GM06990 (cell line): ENCODE measurements around the gene GSK3B.
"Not testable (repeated sequence)": the region's sequence is repeated elsewhere in the genome, so short reads cannot be mapped to it uniquely, and the experiment has no call there.

Experiments
- DNase-seq: peaks from one replicate; pipeline ENCODE4 v3.0.0-alpha.2; 2011; ENCODE audit not compliant: insufficient read length; ENCODE audit errors: extremely low read depth
- H3K27me3 ChIP-seq: replicated peaks from 2 replicates; pipeline ENCODE4 v1.6.0; 2011; ENCODE audit warnings: low read length; ENCODE audit not compliant: control insufficient read depth, insufficient read depth
- H3K36me3 ChIP-seq: 2 replicates; pipeline ENCODE4 v1.5.1; 2011; ENCODE audit warnings: low read length; ENCODE audit not compliant: control insufficient read depth, insufficient read depth
- H3K4me3 ChIP-seq: replicated peaks from 2 replicates; pipeline ENCODE4 v1.5.1; 2011; ENCODE audit warnings: low read depth, mild to moderate bottlenecking, control low read depth, low read length
- CTCF ChIP-seq: IDR thresholded peaks from 2 replicates; pipeline ENCODE4 v1.5.1; 2011; ENCODE audit warnings: low read length, control low read depth, mild to moderate bottlenecking, inconsistent platforms; ENCODE audit not compliant: insufficient read depth, poor library complexity, severe bottlenecking

GSK3B gene

GRCh38 chr3:119891944-119892721, 202.1 kb downstream of the GSK3B start:
- Histone ChIP-seq H3K36me3 (no peaks in the 10 kb centered on the region), H3K4me3 (no peak overlapping the region), H3K27me3 (no peaks in the 10 kb centered on the region)
- TF ChIP-seq CTCF, result peak; percentile 69
- DNase-seq, result peak; percentile 22

- DNase-seq, H3K4me3 ChIP-seq, H3K27me3 ChIP-seq, H3K36me3 ChIP-seq: not testable (repeated sequence)
Observed at GRCh38 chr3:119888681-119889080, 205.6 kb downstream of the GSK3B start.

- no peaks in the 10 kb centered on the region for H3K36me3 ChIP-seq
- DNase-seq, result no peak
- no peak for TF ChIP-seq CTCF
Observed at GRCh38 chr3:119885746-119886530, 208.3 kb downstream of the GSK3B start.

GRCh38 chr3:119884161-119884557, 210.1 kb downstream of the GSK3B start:
- H3K36me3 ChIP-seq, result no peaks in the 10 kb centered on the region
- H3K27me3 ChIP-seq, result no peaks in the 10 kb centered on the region
- no peak for TF ChIP-seq CTCF
- no peak overlapping the region for H3K4me3 ChIP-seq
- DNase-seq, result no peak

More at GRCh38 chr3:119885746-119886530, 208.3 kb downstream of the GSK3B start:
- H3K4me3 ChIP-seq, result no peak overlapping the region
- H3K27me3 ChIP-seq, result no peaks in the 10 kb centered on the region

- TF ChIP-seq CTCF, result no peak
- no peak for DNase-seq
- no peaks in the 10 kb centered on the region for H3K36me3 ChIP-seq
- no peak overlapping the region for H3K4me3 ChIP-seq
- no peaks in the 10 kb centered on the region for H3K27me3 ChIP-seq
Observed at GRCh38 chr3:119883461-119884160, 210.6 kb downstream of the GSK3B start.

GRCh38 chr3:119880966-119881365, 213.3 kb downstream of the GSK3B start:
- DNase-seq, result no peak
- no peak for TF ChIP-seq CTCF
- H3K27me3 ChIP-seq, result no peaks in the 10 kb centered on the region
- H3K36me3 ChIP-seq, result no peaks in the 10 kb centered on the region
- no peak overlapping the region for H3K4me3 ChIP-seq
